OCI-LY3 (cell line): ENCODE measurements around the gene BICD2.
A peak's percentile ranks its signal among the peaks of the same experiment; 100 is the strongest.

Source experiments
- H2AFZ ChIP-seq: fragments of 200-600, 300-600 bp; shearing (Covaris generic); 2 replicates; pipeline ENCODE4 v1.6.0; 2014; ENCODE audit warnings: antibody characterized with exemption, low read depth, low read length
- H3K27ac ChIP-seq: fragments of 200-600, 300-600 bp; sonication (generic); 2 replicates; pipeline ENCODE4 v1.5.1; 2014; ENCODE audit warnings: mild to moderate bottlenecking, low read length, moderate library complexity, mixed read lengths
- H3K27me3 ChIP-seq: fragments of 200-600, 300-600 bp; sonication (generic); 2 replicates; pipeline ENCODE4 v1.6.1; 2014; ENCODE audit warnings: low read depth, low read length, mixed read lengths
- H3K36me3 ChIP-seq: fragments of 200-600, 300-600 bp; sonication (generic); replicated peaks from 2 replicates; pipeline ENCODE3; 2014; ENCODE audit warnings: low read depth, low read length, mixed read lengths
- H3K4me1 ChIP-seq: fragments of 300-600, 200-600 bp; sonication (generic); 2 replicates; pipeline ENCODE4 v1.6.1; 2014; ENCODE audit warnings: low read length, mixed read lengths
- H3K4me2 ChIP-seq: fragments of 200-600, 300-600 bp; sonication (generic); 2 replicates; pipeline ENCODE4 v1.6.1; 2014; ENCODE audit warnings: low read length, mixed read lengths
- H3K4me3 ChIP-seq: fragments of 300-600, 200-600 bp; sonication (generic); 2 replicates; pipeline ENCODE4 v1.5.1; 2014; ENCODE audit warnings: antibody characterized with exemption, mild to moderate bottlenecking, low read length, moderate library complexity
- H3K79me2 ChIP-seq: fragments of 300-600, 200-600 bp; shearing (Covaris generic); 2 replicates; pipeline ENCODE4 v1.6.1; 2014; ENCODE audit warnings: mild to moderate bottlenecking, low read length, mixed read lengths
- H3K9ac ChIP-seq: fragments of 300-600, 200-600 bp; shearing (Covaris generic); 2 replicates; pipeline ENCODE4 v1.6.0; 2014; ENCODE audit warnings: mild to moderate bottlenecking, low read length, moderate library complexity
- H3K9me3 ChIP-seq: fragments of 200-600, 300-600 bp; shearing (Covaris generic); 2 replicates; pipeline ENCODE4 v1.6.1; 2014; ENCODE audit warnings: low read length, mixed read lengths; ENCODE audit not compliant: insufficient read depth
- H4K20me1 ChIP-seq: fragments of 200-600, 300-600 bp; sonication (generic); 2 replicates; pipeline ENCODE4 v1.6.1; 2016; ENCODE audit warnings: low read length, mixed read lengths; ENCODE audit not compliant: insufficient read depth
- EZH2phosphoT487 ChIP-seq: fragments of 200-600 bp; shearing (Covaris generic); IDR thresholded peaks from 2 replicates; pipeline ENCODE4 v1.6.1; 2018; ENCODE audit warnings: antibody characterized with exemption, mixed run types, low read depth
- TF ChIP-seq, protein P1 (sequence below): fragments of 200-600, 300-600 bp; sonication (generic); IDR thresholded peaks from 2 replicates; pipeline ENCODE4 v1.5.1; 2014; ENCODE audit warnings: antibody characterized with exemption, low read length, low read depth

Gene BICD2

GRCh38 chr9:92717201-92718085, 47.2 kb downstream of the BICD2 start:
- no peaks in the 10 kb centered on the region for H3K9me3 ChIP-seq
- 0 out of 2 replicates have a peak overlapping the region, but pooled peaks have one; percentile 24 for H3K4me2 ChIP-seq
- peaks cover 13% of the 10 kb centered on the region; the same call in 1 of the 2 replicates for H4K20me1 ChIP-seq
- no peak overlapping the region for H3K4me3 ChIP-seq
- no peaks in the 10 kb centered on the region for H3K79me2 ChIP-seq
- no peak overlapping the region for H2AFZ ChIP-seq
- H3K27me3 ChIP-seq, result no peaks in the 10 kb centered on the region
- no peak overlapping the region for H3K9ac ChIP-seq
- TF ChIP-seq, protein P1, sequence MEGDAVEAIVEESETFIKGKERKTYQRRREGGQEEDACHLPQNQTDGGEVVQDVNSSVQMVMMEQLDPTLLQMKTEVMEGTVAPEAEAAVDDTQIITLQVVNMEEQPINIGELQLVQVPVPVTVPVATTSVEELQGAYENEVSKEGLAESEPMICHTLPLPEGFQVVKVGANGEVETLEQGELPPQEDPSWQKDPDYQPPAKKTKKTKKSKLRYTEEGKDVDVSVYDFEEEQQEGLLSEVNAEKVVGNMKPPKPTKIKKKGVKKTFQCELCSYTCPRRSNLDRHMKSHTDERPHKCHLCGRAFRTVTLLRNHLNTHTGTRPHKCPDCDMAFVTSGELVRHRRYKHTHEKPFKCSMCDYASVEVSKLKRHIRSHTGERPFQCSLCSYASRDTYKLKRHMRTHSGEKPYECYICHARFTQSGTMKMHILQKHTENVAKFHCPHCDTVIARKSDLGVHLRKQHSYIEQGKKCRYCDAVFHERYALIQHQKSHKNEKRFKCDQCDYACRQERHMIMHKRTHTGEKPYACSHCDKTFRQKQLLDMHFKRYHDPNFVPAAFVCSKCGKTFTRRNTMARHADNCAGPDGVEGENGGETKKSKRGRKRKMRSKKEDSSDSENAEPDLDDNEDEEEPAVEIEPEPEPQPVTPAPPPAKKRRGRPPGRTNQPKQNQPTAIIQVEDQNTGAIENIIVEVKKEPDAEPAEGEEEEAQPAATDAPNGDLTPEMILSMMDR, result no peak
- TF ChIP-seq EZH2phosphoT487, result no peak
- H3K4me1 ChIP-seq, result peaks cover 35% of the 10 kb centered on the region
- peaks cover 58% of the 10 kb centered on the region for H3K36me3 ChIP-seq
- H3K27ac ChIP-seq, result peak overlapping the region; percentile 40

- Histone ChIP-seq H3K79me2 (no peaks in the 10 kb centered on the region), H2AFZ (no peak overlapping the region), H3K9me3 (no peaks in the 10 kb centered on the region), H3K4me3 (no peak overlapping the region), H4K20me1 (peaks cover 13% of the 10 kb centered on the region; the same call in 1 of the 2 replicates), H3K4me1 (peaks cover 39% of the 10 kb centered on the region), H3K36me3 (peaks cover 61% of the 10 kb centered on the region), H3K4me2 (peak overlapping the region; percentile 24; the same call in 1 of the 2 replicates), H3K27ac (peak overlapping the region; percentile 40; the same call in 1 of the 2 replicates), H3K9ac (no peak overlapping the region), H3K27me3 (no peaks in the 10 kb centered on the region)
- TF ChIP-seq EZH2phosphoT487, result no peak
- TF ChIP-seq, protein P1, result peak; percentile 92
Observed at GRCh38 chr9:92716557-92716956, 48.1 kb downstream of the BICD2 start.

- Histone ChIP-seq H3K36me3 (peaks cover 64% of the 10 kb centered on the region), H3K79me2 (no peaks in the 10 kb centered on the region), H3K9ac (no peak overlapping the region), H4K20me1 (peaks cover 11% of the 10 kb centered on the region; the same call in 1 of the 2 replicates), H3K9me3 (no peaks in the 10 kb centered on the region), H3K4me2 (no peak overlapping the region), H3K4me1 (peaks cover 30% of the 10 kb centered on the region), H3K4me3 (no peak overlapping the region), H3K27me3 (no peaks in the 10 kb centered on the region), H3K27ac (no peak overlapping the region), H2AFZ (no peak overlapping the region)
- TF ChIP-seq, protein P1, result no peak
- no peak for TF ChIP-seq EZH2phosphoT487
Observed at GRCh38 chr9:92715488-92716231, 49.0 kb downstream of the BICD2 start.
